ENCODE data around the gene GJB6.
"Not testable (repeated sequence)": the region's sequence is repeated elsewhere in the genome, so short reads cannot be mapped to it uniquely, and the experiment has no call there.

Gene GJB6
- total RNA-seq, result 0.57 to 2.5 reads per million in 2 donors

DNA sequence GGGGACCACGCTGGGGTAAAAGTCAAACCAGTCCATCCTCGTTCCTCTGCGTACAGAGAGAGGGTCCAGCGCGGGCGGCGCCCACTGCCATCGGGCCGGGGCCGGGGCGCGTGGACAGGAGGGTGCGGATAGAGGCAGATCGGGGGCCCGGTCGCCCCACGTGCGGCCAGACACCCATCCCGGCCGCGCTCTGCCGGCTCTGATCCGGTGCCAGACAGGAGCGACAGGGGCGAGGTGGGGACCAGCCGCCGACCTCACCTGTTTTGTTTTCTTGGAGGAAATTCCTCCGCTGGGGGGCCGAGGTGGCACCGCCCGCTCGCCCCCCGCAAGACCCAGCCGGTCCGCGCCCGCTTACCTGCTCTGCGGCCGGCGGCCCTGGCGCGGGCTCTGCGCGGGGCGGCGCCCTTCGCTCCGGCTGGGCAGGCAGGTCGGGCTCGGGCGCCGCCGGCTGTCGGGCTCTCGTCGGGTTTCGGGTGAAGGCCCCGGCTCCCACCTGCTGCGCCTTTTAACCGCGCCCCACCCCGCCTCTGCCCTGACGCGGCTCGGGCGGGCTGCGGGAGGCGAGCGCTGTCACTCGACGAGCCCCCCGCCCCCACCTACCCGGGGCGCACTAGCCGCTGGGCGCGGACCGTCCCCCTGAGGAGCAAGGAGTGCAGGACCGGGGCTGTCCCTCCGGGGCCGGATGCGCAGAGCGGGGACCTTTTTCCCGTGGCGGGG is at the start of gene GJB6:
Gene GJB6, minus strand, starts transcription at position 481 of the 717 bp plus-strand sequence. CDS start 8,839 bp downstream, outside the sequence.
- DNase-seq, result no peak

DNA sequence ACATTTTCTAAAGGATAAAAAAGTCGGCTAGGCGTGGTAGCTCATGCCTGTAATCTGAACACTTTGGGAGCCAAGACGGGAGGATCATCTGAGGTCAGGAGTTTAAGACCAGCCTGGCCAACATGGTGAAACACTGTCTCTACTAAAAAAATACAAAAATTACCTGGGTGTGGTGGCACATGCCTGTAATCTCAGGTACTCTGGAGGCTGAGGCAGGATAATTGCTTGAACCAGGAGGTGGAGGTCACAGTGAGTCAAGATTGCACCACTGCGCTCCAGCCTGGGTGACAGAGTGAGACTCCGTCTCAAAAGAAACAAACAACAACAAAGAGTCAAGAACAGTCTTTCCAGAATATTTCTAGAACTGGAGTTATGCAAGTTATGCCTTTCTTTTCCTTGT is 44.8 kb upstream of the GJB6 start:
- DNase-seq, result not testable (repeated sequence)

DNA sequence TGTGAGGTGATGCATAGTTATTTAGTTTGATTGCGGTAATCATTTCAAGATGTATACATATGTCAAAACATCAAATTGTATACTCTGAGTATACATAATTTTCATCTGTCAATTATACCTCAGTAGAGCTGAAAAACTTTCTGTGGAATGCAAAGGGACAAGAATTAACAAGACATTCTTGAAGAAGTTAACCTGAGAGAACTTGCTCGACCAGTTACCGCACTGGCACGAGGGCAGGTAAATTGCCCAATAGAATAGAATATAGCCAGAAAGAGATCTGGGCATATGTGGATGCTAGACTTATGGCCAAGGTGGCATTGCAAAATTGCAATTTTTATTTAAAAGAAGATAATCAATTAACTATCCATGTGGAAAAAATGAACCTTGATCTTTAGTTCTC is 42.3 kb upstream of the GJB6 start:
- no peak for DNase-seq

DNA sequence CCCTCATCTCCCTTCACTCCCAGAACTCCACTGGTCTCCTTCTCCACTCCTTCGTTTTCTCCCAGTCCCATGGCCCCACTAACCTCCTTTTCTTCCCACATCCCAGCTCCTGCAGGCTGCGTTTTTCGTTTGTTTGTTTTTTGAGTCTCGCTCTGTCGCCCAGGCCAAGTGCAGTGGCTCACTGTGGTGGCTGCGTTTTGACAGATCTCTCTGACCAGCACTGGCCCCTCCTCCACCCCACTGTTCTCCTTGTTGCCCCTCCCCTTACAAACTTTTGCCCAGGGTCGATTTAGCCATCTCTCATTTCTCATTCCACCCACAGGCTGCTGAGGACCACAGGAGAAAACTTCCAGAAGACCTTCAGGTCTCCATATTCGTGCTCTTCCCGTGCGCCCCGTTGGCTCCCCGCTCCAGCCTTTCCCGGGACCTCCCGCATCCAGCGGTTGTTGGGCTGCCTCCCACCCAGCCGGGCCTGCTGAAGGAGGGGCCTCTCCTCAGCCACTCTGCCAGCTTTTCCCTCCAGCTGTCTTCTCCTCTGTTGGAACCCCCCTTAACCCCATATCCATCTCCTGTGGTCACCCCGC is 40.6 kb upstream of the GJB6 start:
- DNase-seq, result no peak

DNA sequence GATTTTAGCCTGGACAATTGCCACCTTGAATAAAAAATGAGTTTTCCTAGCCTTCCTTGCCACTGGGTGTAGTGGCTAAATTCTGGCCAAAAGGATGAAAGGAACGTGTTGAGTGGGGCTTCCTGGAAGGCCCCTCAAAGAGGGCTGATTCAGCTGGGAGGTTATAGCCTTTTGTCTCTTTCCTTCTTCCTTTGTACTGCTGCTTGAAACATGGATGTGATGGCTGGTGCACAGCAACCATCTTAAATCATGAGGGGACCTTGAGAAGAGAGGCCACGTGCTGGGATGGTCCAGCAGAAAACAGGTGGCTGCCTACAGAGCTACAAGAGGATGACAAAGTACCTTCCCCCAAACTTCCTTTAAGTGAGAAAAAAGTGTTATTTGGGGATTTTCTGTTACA is 40.0 kb upstream of the GJB6 start:
- no peak for DNase-seq

DNA sequence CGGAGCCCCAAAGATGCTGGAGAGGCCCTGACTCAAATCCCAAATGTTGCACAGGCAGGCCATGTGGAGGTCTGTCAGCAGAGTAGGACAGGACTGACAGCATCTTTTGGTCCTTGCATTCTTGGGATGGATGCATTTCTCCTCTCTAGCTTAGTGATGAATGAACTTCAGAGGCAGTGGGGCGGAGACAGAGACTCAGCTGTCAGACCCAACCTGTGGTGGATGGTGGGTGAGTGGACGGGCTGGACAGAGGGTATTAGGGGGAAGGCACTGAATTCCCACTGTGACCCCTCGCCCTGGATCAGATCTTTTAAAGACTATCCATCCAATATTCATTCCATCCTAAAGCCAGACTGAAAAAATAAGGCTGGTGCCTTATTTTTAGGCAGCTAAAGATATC is 39.3 kb upstream of the GJB6 start:
- DNase-seq, result no peak

DNA sequence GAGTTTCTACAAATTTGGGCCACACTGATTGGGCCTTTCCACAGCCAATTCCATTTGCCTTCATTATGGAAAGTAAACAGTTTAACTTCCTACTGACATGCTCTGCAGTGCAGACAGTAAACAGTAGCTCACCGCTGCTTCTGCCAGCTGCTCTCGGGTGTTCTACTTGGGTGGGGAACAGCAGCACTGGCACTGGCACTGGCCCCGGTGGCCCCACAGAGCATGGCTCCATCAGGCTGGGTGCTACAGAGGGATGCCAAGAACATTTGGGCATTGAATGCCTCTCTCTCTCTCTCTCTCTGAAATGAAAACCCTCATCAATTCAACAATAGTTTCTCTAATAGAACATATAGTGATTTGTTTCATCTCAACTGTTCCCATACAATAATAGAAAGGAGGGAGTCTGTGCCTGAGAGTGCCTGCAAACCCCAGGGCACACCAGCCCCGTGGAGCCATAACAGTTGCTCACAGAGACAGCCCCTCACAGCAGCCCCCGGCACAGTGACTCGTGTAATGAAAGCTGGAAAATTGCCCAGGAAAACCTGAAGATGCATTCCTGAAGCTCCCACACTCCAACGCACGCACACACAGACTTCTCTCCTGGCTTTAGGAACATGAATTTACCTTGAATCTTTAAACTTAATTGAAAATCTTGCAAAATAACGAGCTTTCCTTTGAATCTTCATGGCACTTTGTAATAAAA is 38.2 kb upstream of the GJB6 start:
- DNase-seq, result no peak

DNA sequence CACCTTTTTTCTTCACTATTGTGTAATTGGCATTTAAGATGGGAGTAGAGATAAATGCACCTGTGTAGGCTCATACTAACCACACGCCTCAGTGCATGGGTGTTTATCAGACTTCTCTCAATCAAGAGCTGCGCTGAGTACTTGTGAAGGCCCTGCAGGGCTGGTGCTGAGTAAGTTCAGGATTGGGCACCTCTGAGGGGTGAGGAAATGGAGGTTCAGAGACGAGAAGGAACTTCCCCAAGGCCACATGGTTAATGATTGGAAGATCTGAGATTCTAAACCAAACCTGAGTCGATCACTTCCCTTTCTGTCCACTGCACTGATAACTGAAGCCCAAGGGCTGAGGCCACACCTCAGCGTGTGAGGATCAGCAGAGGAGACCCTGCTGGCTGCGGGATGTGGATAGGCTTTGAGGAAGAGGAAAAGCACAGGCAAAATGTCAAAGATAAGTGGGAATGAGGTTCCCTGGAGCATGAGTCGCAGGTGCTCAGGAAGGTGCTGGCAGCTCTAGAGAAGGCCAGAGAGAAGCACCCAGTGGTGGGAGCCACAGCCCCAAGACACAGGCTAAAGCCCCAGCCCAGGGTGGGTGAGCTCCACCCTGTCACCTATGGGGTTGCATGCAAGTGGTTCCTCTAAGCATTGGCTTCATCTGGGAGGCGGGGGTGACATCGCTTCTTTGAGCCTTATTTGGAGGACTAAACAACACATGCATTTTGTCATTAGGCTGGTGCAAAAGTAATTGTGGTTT is 32.3 kb upstream of the GJB6 start:
- no peak for DNase-seq

DNA sequence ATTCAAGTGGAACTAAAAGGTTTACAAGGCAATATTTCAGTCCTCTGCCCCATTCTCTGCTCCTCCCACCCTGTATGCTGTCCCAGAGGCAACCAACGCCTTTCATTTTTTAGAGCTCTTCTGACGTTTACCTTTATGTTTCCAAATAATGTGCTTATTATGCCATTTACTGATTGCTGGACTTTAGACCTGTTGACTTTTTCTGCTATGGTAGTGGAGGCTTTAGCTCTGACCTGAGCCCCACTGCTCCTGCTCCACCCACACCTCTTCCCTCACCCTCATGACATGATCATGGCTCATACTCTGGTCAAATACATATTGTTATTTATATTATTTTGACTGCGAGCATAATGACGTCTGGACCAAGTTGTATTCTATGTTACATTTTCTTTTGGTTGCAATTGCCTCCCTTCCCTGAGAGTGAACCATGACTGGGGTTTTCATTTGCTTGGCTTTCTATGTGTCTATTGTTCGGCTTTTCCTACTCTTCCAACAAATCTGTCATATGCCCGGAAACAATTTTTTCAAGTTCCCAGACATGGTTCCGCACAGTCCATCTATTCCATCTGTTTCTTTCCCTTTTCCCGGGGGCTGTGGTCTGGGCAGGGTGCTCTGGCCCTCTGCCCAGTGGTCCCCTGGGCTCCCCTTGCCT is 31.4 kb upstream of the GJB6 start:
- no peak for DNase-seq

DNA sequence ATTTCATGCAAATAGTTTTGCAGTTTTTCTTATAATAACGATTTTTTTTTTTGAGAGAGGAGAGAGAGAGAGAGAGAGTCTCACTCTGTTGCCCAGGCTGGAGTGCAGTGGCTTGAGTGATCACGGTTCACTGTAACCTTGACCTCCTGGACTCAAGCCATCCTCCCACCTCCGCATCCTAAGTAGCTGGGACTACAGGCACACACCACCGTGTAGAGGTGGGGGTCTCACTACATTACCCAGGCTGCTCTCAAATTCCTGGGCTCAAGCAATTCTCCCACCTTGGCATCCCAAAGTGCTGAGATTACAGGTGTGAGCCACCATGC is 26.8 kb upstream of the GJB6 start:
- DNase-seq, result no peak

DNA sequence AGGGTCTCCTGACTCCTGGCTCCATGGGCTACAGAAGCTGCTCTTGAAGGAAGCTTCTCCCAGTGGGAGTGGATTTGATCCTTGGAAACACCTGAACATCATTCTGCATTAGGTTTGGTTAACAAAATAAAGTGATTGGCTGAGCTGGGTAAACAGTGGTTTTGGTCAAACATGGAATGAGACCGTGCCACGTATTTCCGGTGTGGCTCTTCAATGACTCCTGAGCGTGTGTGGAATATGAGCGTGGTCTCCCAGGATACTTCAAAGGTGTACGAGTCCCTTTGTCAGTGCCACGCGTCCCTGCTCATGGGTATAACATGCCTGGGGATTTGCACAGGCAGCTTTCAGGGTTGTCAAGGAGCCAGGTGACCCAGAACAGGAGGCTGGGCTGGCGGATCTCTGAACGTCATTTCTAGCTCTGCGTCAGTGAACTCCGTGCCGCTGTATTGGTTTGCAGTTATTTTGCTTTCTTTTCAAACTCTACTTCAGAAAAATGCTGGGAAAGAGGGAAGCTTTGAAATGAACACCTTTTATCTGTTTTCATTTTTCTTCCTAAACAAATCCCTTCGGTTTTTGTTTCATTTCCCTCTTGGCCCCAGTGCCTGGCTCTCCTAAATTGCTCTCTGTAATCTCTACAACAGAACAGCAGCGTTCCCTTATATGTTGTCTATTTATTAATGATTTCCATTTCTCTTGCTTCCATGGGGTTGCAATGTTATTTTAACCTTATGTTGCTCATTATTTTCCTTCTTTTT is 26.3 kb upstream of the GJB6 start:
- no peak for DNase-seq

DNA sequence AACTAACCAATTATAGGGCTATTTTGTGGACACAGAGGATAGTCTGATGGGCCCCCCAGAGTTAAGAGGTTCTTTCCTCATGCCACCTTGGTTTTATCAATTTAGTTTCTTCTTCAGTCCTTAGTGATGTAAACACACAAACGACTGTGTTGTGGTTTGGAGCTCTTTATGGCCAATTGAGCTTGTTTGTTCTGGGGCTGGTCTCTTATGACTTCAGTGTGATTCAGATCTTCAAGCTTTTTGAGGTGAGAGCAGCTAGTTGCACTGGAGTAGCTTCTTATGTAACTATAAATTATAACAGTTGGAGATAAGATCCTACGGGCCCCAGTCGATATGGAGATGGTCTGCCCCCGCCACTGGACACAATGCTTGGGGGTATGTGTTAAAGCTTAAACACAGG is 22.0 kb upstream of the GJB6 start:
- no peak for DNase-seq

DNA sequence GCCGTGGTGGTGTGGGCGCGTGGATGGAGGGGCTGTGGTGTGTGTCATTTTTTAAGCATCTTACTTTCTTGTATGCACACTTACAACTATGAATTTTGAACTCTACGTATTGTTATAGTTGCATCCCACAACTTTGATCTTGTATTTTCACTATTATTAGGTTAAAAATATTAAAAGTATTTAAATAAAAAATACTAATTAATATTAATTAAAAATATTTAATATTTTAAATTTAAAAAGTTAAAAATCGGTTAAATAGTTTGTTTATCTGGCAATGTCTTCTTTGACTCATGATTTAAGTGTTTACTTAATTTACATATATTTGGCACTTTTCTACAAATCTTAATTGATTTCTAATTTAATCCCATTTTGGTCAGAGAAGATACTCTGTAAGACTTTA is 17.8 kb upstream of the GJB6 start:
- no peak for DNase-seq

DNA sequence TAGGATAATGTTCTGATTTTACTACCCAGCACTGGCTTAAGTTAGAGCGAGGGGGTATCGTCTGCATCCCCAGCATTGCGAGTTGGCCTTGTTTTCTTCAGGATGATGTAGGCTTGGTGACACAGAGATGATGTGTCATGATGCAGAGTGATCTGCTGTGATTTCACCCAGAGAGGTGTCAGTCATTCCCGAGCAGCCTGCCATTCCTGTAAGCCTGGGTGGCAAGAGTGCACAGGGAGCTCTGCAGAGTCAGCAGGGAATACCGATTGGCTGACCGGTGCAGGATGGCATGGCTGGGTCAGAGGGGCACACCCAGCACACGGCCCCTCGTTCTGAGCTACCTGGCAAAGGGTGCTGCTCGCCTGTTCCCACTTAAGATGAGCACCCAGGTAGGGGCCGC is 15.8 kb upstream of the GJB6 start:
- no peak for DNase-seq

DNA sequence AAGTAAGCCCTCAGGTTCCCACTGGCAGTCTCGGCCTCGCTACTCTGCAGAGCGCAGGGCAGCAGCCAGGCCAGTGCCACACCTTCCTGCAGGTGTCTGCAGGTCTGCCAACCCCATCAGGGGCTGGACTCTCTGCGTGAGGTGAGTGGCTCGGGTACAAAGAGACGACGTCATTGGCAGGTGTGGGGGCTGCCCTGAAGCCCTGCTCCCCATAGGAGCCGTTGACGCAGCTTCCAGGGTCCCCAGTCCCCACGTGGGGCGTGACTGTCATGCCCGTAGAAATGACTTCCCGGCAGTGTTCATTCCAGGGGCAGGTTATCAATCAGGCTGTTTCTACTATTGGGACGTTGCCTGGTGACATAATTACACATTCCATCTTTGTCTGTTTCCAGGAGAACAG is 15.3 kb upstream of the GJB6 start:
- no peak for DNase-seq

DNA sequence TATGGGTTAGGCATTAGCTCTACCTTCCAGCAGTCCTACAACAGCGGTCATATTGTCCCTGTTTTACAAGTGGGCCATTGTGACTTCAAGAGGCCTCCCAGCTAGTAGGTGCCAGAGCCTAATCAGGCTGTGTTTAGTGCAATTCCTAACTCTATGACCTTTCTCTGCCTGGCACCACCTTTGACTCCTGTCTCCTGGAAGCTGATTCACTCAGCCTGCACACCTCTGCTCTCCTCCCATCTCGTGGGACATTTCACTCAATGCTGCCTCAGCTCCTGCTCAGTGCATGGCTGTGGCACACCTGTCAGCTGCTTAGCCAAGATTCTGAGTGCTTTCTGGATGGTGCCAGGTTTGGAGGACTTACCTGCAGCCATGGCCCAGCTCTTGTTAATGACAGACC is 9.5 kb upstream of the GJB6 start:
- no peak for DNase-seq

DNA sequence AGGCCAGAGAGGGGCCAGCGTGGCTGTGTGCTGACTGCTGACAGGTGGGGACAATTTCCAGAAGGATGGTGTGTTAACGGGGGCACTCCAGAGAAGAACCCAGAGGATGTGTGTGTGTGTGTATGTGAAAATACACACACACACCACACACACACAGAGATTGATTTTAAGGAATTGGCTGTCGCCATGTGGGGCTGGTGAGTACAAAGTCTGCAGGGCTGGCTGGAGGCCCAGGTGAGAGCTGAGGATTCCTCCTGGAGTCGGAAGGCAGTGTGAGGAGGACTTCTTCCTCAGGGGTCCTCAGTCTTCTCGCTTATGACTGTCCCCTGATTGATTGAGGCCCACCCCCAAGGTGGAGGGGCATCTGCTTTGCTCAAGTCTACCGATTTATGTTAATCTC is 7.6 kb upstream of the GJB6 start:
- DNase-seq, result no peak

DNA sequence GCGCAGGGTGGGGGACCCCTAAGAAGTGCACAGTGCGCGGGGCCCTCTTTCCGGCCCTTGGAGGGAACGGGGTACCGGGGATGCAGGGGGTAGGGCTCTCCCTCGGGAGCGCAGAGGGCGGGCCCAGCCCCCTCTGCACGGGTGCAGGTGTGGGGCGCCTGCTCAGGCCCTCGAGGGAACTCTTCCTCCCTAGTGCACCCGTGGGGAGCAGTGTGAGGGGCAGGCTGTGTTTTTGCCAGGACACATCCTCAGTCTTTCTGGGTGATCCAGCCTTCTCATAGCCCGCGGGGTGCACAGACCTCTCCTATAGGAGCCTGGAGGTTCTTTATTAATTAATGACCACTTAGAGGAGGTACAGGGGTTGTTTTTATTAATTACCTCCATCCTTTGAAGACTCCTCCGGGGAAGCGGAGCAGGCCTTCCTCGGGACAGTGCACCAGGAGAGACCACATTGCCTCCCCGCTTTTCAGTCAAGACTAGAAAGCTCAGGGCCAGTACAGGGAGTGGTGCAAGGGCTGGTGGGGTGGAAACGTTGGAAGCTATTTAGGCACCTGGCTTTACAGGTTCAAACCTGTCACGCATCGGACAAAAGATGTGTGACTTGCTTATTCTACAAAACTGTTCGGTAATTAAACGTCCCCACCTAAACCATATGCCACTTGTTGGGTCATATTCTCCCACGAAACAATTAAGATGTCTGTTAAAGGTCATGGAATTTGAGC is 598 bp upstream of the GJB6 start:
- DNase-seq, result no peak

DNA sequence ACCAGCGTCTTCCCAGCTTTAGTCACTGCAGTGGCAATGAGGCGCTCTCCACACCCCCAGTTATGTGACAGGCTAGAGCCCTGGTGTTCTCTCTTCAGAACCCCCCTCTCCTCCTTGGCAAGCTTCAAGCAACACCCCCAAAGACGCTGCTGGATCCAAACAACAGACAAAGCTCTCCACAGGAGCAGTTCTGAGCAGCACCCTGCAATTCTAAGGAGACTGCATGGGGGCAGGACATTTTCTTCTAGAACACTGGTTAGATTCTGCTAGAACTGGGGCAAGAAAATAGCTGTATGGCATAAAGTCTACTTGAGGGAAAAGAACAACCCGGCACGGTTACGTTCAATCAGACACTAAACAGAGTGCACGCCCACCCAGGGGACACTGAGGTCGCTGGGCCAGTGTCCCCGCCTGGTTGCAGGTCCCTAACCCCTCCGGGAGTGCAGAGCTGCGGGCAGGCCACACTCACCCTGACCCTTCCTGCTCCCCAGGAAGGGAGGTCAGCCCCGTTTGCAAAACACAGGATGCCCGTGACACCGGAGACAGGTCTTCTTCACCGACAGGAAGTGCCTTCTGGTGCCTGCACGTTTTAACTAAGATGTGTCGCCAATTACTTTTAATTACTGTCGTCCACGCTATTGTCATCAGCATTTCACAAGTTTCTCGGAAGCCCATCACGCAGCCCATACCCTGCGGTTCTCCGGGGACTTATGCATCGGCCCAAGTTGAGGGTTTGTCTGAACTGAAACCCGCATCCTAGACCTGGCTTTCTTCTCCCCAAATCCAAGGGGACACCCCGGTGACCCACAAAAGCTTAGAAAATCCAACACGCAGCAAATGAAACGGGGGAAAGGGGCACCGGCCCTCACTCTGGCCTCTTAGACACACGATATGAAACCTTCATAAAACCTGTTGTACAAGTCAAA is 943 bp downstream of the GJB6 start:
- no peak for DNase-seq

DNA sequence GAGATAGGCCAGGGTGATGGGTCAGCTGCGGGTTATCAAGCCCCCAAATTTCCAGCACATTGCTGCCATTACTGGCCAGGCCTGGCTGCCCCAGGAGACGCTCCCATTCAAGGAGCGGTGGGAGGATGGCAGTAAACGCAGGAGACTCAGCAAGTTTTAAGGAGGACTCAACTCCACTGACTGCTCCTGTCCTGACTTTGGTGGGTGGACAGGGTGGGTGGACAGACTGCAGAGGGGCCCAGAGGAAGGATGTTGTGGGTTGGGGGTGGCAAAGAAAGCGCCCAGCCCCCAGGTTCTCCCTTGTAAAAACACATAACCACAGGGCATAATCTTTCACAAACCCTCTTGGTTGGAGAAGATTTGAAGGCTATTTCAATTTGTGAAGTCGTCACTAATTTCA is 4.4 kb downstream of the GJB6 start:
- DNase-seq, result no peak

DNA sequence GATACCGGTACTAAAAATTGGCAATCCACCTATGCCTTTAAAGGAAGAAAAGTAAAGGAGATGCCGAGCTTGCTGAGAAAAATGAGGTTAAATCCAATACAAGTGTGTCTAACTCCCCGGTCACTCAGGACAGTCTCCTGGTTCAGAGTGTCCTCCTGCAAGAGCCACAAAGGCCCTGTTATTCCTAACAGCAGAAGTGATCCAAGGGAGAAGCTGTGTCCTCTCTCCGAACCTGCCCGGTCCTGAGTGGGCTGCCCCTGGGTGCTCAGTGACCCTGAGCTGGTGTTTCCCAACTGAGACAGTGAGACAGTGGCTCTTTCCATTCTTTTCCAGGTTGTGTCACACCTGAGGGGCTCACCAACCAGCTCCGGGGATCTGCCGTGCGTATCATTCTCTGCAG is 4.8 kb downstream of the GJB6 start:
- DNase-seq, result no peak

Measured in activated gamma-delta T cell (primary cell).